T-helper 1 cell treated with Interleukin-12 subunit alpha and Interleukin-12 subunit beta and Interleukin-4 antibody, amounts not matched to agents 30 μg/mL and 1 μg/mL, for 36 hours (primary cell): Measurements from ENCODE around the gene SPSB2.
"Not testable (repeated sequence)": the region's sequence is repeated elsewhere in the genome, so short reads cannot be mapped to it uniquely, and the experiment has no call there.

Source experiments
- H3K27ac Mint-ChIP-seq: one replicate; pipeline ENCODE4 v1.8.0; 2021; ENCODE audit warnings: mild to moderate bottlenecking, mixed read lengths
- H3K27me3 Mint-ChIP-seq: one replicate; pipeline ENCODE4 v1.8.0; 2021; ENCODE audit warnings: low read depth, mixed read lengths
- H3K36me3 Mint-ChIP-seq: one replicate; pipeline ENCODE4 v1.8.0; 2021; ENCODE audit warnings: low read depth, mixed read lengths
- H3K4me1 Mint-ChIP-seq: one replicate; pipeline ENCODE4 v1.8.0; 2021; ENCODE audit warnings: low read depth, mixed read lengths
- H3K4me3 Mint-ChIP-seq: one replicate; pipeline ENCODE4 v1.8.0; 2021; ENCODE audit warnings: mild to moderate bottlenecking, moderate library complexity, mixed read lengths
- H3K9me3 Mint-ChIP-seq: one replicate; pipeline ENCODE4 v1.8.0; 2021; ENCODE audit warnings: mixed read lengths

SPSB2 gene

GRCh38 chr12:6888794-6889193 is 15.7 kb upstream of the SPSB2 start:
- not testable (repeated sequence) for H3K27me3 Mint-ChIP-seq, H3K27ac Mint-ChIP-seq, H3K4me3 Mint-ChIP-seq, H3K9me3 Mint-ChIP-seq
- H3K36me3 Mint-ChIP-seq: peaks cover 14% of the 10 kb centered on the region
- peaks cover 12% of the 10 kb centered on the region for H3K4me1 Mint-ChIP-seq

- Mint-ChIP-seq H3K27me3 (no peaks in the 10 kb centered on the region), H3K27ac (no peak overlapping the region), H3K36me3 (peaks cover 15% of the 10 kb centered on the region), H3K4me1 (peaks cover 12% of the 10 kb centered on the region), H3K4me3 (no peak overlapping the region), H3K9me3 (no peaks in the 10 kb centered on the region)
Measured at GRCh38 chr12:6888360-6888759, 15.3 kb upstream of the SPSB2 start.

- Mint-ChIP-seq H3K36me3 (peaks cover 17% of the 10 kb centered on the region), H3K4me1 (peaks cover 10% of the 10 kb centered on the region), H3K27me3 (no peaks in the 10 kb centered on the region), H3K27ac (no peak overlapping the region), H3K4me3 (no peak overlapping the region), H3K9me3 (no peaks in the 10 kb centered on the region)
Measured at GRCh38 chr12:6887460-6887859, 14.4 kb upstream of the SPSB2 start.

GRCh38 chr12:6886206-6886999 is 13.3 kb upstream of the SPSB2 start:
- not testable (repeated sequence) for H3K4me3 Mint-ChIP-seq, H3K27me3 Mint-ChIP-seq, H3K9me3 Mint-ChIP-seq, H3K27ac Mint-ChIP-seq, H3K4me1 Mint-ChIP-seq
- peaks cover 19% of the 10 kb centered on the region for H3K36me3 Mint-ChIP-seq

GRCh38 chr12:6884539-6884938 is 11.4 kb upstream of the SPSB2 start:
- peaks cover 15% of the 10 kb centered on the region for H3K36me3 Mint-ChIP-seq
- H3K9me3 Mint-ChIP-seq: no peaks in the 10 kb centered on the region
- H3K27me3 Mint-ChIP-seq: no peaks in the 10 kb centered on the region
- no peak overlapping the region for H3K27ac Mint-ChIP-seq
- no peaks in the 10 kb centered on the region for H3K4me1 Mint-ChIP-seq
- H3K4me3 Mint-ChIP-seq: no peak overlapping the region

GRCh38 chr12:6883683-6884082 is 10.6 kb upstream of the SPSB2 start:
- Mint-ChIP-seq H3K4me3 (no peak overlapping the region), H3K36me3 (peaks cover 15% of the 10 kb centered on the region), H3K27me3 (no peaks in the 10 kb centered on the region), H3K27ac (no peak overlapping the region), H3K9me3 (no peaks in the 10 kb centered on the region), H3K4me1 (no peaks in the 10 kb centered on the region)

GRCh38 chr12:6883252-6883651 is 10.1 kb upstream of the SPSB2 start:
- Mint-ChIP-seq H3K4me3 (no peak overlapping the region), H3K36me3 (peaks cover 15% of the 10 kb centered on the region), H3K4me1 (no peaks in the 10 kb centered on the region), H3K27ac (no peak overlapping the region), H3K9me3 (no peaks in the 10 kb centered on the region), H3K27me3 (no peaks in the 10 kb centered on the region)

- H3K9me3 Mint-ChIP-seq, H3K27me3 Mint-ChIP-seq, H3K4me3 Mint-ChIP-seq, H3K27ac Mint-ChIP-seq: not testable (repeated sequence)
- Mint-ChIP-seq H3K36me3 (peaks cover 21% of the 10 kb centered on the region), H3K4me1 (peaks cover 10% of the 10 kb centered on the region)
Measured at GRCh38 chr12:6879824-6880223, 6.7 kb upstream of the SPSB2 start.

- peaks cover 40% of the 10 kb centered on the region for H3K36me3 Mint-ChIP-seq
Measured at GRCh38 chr12:6874015-6874368, 889 bp upstream of the SPSB2 start.

GRCh38 chr12:6872073-6873048 is 742 bp downstream of the SPSB2 start:
- Mint-ChIP-seq H3K36me3 (peaks cover 50% of the 10 kb centered on the region), H3K9me3 (no peaks in the 10 kb centered on the region), H3K27ac (peak overlapping the region; percentile 89), H3K4me3 (peak overlapping the region; percentile 89), H3K27me3 (no peaks in the 10 kb centered on the region), H3K4me1 (peaks cover 54% of the 10 kb centered on the region)

More at GRCh38 chr12:6874015-6874368, 889 bp upstream of the SPSB2 start:
- not testable (repeated sequence) for H3K27me3 Mint-ChIP-seq, H3K9me3 Mint-ChIP-seq
- Mint-ChIP-seq H3K4me3 (peak overlapping the region; percentile 89), H3K27ac (peak overlapping the region; percentile 86), H3K4me1 (peaks cover 50% of the 10 kb centered on the region)

- peak overlapping the region; percentile 89 for H3K4me3 Mint-ChIP-seq
- H3K36me3 Mint-ChIP-seq: peaks cover 48% of the 10 kb centered on the region
- H3K4me1 Mint-ChIP-seq: peaks cover 53% of the 10 kb centered on the region
- H3K9me3 Mint-ChIP-seq: no peaks in the 10 kb centered on the region
- no peaks in the 10 kb centered on the region for H3K27me3 Mint-ChIP-seq
- H3K27ac Mint-ChIP-seq: peak overlapping the region; percentile 89
Measured at GRCh38 chr12:6871052-6871957, 1.8 kb downstream of the SPSB2 start.

- peak overlapping the region; percentile 80 for H3K27ac Mint-ChIP-seq
- not testable (repeated sequence) for H3K9me3 Mint-ChIP-seq, H3K27me3 Mint-ChIP-seq
- H3K4me1 Mint-ChIP-seq: peaks cover 50% of the 10 kb centered on the region
- peaks cover 51% of the 10 kb centered on the region for H3K36me3 Mint-ChIP-seq
- H3K4me3 Mint-ChIP-seq: peak overlapping the region; percentile 70
Measured at GRCh38 chr12:6870304-6870703, 2.8 kb downstream of the SPSB2 start.

- no peaks in the 10 kb centered on the region for H3K27me3 Mint-ChIP-seq
Measured at GRCh38 chr12:6869049-6870021, 3.8 kb downstream of the SPSB2 start.

More at GRCh38 chr12:6869049-6870021, 3.8 kb downstream of the SPSB2 start:
- H3K36me3 Mint-ChIP-seq: peaks cover 58% of the 10 kb centered on the region
- no peaks in the 10 kb centered on the region for H3K9me3 Mint-ChIP-seq
- H3K4me1 Mint-ChIP-seq: peaks cover 45% of the 10 kb centered on the region
- peak overlapping the region; percentile 69 for H3K27ac Mint-ChIP-seq
- peak overlapping the region; percentile 80 for H3K4me3 Mint-ChIP-seq
